ENCODE measurements around the gene PPFIA2.

The PPFIA2 gene

DNA sequence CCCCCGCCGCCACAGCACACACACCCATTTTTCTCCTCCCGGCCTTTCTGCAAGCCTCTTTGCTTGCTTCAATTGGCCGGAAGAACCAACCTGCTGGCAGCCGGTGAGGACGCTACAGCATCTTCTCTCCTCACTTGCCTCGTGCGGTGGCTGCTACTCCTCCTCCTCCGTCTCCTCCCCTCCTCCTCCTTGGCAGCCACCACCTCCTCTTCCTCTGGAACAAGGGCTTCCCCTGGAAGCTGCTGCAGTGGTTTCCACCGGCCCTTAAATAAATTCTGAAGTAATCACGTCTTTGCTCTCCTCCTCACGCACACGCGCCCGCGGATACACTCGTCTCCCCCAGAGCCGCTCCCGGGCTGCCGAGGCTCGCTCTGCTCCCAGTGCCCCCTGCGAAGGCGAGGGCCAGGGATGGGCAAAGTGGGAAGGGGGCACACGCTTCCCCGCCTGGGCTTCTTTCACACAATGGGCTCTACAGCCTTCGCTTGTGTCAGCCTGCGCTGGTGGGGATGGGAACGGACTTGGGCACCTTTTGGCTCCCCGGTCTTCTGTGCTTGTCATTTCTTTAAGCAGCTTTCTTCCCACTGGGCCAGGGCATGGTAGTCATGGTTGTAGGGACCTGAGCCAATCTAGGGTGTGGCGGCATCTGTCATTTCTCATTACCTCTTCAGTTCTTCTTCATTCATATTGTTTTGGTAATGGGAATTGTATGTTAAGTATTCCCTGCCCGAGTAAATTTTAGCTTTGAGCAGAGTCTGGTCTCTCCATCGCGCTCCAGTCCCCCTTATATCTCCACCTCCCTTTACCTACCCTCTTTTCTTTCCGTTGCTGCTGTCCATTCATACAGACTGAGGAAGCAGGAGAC lies at the start of gene PPFIA2:
TSS of gene PPFIA2 (minus strand) at position 161 of the 862 bp plus-strand sequence.
- DNase-seq (ENCODE audit: low read depth in 2 of 2) = no peak

DNA sequence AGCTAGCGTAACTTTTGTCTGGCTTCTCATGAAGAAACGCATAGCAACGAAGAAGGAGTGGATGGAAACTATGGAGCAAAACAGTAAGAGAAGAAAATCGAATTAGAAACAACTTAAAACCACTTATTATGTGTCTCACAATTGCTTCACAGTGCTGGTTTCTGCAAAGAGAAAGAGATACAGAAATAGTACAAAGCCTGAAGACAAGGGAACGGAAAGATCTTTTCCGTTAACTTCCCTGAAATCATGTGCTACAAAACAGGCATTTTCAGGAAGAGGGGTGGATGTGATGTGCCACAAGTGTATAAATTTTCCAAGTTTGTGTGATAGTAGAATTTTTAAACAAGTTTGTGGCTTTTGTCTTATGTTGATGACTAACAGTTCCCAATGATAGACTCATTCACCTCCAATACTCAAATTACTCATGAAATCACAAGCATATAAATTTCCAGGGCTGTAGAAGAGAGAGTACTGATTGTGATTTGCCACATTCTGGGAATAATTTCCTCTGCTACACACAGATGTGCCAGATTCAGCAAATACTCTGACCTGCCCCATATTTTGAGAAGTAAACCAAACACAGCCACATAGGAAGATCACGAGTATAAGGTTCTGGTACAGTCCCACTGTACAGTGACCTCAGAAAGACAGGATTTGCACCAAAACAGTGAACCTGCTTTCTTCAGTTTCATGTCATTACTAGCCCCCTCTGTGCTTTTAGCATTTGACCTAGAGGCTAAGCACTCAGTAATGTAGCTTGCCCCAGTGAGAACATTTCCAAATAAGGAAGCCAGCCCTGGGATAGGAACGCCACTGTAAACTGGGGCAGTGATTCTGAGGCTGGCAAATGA lies 41.4 kb upstream of the PPFIA2 start:
- no peak for DNase-seq (ENCODE audit: low read depth in 2 of 2)

GRCh38 chr12:81798294-81798693 lies 39.1 kb upstream of the PPFIA2 start:
- DNase-seq (ENCODE audit: low read depth in 2 of 2) = no peak

DNA sequence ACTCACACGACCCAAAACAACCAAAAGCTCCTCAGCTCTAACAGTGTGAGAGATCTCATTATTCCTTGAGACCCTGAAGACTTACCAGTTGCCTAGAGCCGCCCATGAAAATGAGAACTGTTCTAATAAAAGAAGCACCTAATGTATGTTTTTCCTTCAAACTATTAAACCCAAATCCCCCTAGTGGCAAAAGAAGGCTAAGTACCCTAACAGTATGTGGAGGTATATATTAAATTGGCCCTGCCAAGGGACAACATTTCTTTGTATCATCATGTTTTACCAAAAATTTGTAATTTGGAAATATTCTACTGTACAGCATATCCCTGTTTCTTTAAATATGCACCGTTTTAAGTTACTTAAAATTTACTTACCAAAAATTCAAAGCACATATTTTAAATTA lies 38.0 kb upstream of the PPFIA2 start:
- no peak for DNase-seq (ENCODE audit: low read depth in 2 of 2)

DNA sequence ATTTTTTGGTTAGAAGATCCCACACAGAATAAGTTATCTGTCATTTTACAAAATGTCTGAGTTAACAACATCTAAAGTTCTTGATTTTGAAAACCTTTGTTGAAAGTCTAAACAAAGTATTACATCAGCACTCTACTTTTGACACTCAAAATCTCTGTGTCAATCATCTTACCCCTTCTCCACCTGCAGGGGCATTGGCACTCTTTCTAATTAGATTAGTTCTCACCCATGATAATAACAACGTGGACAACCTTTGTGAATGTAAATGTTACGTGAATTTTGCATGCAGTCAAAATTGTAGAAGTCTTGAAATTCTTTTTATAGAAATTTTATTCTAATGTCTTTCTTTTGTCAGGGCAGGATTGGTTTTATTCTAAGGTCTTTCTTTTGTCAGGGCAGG lies 33.5 kb upstream of the PPFIA2 start:
- no peak for DNase-seq (ENCODE audit: low read depth in 2 of 2)

DNA sequence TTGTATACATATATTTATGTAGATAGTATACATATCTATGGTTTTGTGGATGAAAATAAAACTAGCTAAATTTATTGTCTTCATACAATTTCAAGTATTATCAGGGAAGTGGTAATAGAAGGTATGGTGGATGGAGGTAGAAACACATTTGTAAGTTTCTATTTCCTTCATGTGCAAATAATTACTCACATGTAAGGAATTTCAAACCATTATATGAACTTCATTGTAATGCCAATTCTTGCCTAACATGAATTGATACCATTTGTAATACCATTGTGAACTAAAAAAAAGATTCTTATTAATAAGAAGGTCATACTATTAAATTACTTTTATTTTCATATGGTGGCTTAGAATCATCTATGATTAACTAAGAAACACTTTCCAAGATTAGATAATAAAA lies 20.1 kb upstream of the PPFIA2 start:
- no peak for DNase-seq (ENCODE audit: low read depth in 2 of 2)

GRCh38 chr12:81778719-81779118 lies 19.6 kb upstream of the PPFIA2 start:
- DNase-seq (ENCODE audit: low read depth in 2 of 2) = no peak

- DNase-seq (ENCODE audit: low read depth in 2 of 2) = no peak
Measured at GRCh38 chr12:81758421-81759189, 545 bp downstream of the PPFIA2 start.

DNA sequence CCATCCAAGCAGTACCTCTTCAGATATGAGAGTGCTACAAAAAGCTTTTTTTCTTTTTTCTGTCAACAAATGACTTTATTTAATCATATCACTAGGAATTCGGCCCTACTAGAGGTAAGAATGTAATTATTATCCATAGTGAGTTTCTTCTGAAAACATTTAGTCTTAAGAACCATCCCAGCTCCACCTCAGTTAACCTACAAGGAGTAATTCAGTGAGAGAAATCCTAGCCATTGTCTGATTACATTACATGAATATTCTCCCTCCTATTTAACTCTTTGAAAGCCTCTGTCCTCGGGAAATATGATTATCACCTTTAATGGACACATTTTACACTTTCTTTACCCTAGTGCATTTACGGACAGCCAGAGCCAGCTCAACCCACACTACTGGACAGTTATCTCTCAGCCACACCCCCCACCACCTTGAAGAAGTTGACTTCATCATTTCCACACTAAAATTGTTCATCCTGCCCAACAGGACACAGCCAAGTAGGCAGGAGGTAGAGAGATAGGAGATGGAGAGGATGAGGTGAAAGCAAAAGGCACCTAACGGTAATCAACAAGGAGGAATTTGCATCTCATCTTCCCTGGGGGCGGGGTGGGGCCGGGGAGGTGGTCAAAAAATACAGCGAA lies 1.3 kb downstream of the PPFIA2 start:
- no peak for DNase-seq (ENCODE audit: low read depth in 2 of 2)

DNA sequence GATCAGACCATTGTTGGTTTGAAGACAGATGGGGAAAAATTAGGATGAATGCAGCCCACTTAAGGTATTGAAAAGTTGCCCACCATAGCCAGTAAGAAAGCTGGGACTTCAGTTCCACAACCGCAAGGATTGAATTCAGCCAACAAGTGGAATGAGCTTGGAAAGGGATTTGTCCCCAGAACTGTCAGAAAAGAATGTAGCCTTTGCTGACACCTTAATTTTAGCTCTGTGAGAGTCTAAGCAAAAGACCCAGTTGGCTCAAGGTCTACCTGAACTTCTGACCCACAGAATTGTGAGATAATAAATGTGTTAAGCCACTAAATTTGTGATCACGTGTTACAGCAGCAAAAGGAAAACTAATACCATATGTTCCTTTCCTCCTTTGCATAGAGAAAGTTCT lies 29.4 kb downstream of the PPFIA2 start:
- DNase-seq (ENCODE audit: low read depth in 2 of 2) = no peak

GRCh38 chr12:81727391-81727790 lies 31.8 kb downstream of the PPFIA2 start:
- no peak for DNase-seq (ENCODE audit: low read depth in 2 of 2)

GRCh38 chr12:81726634-81727033 lies 32.5 kb downstream of the PPFIA2 start:
- no peak for DNase-seq (ENCODE audit: low read depth in 2 of 2)

GRCh38 chr12:81723361-81723760 lies 35.8 kb downstream of the PPFIA2 start:
- no peak for DNase-seq (ENCODE audit: low read depth in 2 of 2)

GRCh38 chr12:81722004-81722403 lies 37.1 kb downstream of the PPFIA2 start:
- DNase-seq (ENCODE audit: low read depth in 2 of 2) = no peak

GRCh38 chr12:81718616-81719015 lies 40.5 kb downstream of the PPFIA2 start:
- no peak for DNase-seq (ENCODE audit: low read depth in 2 of 2)

DNA sequence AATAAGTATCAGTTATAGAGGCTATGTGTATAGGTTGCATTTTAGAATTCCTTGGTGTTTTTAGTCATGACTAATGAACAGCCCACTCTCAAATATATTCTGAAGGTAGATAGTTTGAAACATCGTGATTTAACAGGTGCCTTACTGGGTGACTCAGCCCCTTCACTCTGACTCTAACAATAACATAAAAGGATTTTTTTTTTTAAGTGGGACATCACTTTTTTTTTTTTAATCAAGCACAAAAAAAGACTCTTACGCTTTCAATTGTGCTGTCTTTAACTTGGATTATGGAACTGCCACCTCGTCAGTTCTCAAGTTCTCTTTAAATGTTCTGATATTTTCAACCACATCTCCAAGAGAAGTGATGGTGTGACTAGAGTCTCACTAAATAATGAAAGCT lies 46.6 kb downstream of the PPFIA2 start:
- DNase-seq (ENCODE audit: low read depth in 2 of 2) = no peak

DNA sequence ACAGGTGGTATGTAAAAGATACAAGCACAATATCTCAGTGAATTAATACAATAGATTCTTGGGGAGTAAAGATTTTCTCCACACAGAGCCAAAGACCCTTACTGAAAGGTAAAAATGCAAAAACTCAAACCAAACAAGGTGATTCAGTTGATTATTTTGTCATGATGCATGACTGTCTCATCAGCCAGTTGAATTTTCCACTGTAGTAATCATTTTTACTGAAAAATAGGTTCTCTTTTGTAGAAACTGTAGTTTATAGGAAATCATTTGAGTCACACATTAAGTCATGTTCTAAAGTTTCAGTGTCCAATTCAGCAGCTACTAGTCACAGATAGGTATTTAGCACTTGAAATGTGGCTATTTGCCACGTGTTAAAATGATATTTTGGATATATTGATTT lies 53.6 kb downstream of the PPFIA2 start:
- no peak for DNase-seq (ENCODE audit: low read depth in 2 of 2)

- DNase-seq (ENCODE audit: low read depth in 2 of 2) = no peak
Measured at GRCh38 chr12:81699551-81699950, 59.6 kb downstream of the PPFIA2 start.

DNA sequence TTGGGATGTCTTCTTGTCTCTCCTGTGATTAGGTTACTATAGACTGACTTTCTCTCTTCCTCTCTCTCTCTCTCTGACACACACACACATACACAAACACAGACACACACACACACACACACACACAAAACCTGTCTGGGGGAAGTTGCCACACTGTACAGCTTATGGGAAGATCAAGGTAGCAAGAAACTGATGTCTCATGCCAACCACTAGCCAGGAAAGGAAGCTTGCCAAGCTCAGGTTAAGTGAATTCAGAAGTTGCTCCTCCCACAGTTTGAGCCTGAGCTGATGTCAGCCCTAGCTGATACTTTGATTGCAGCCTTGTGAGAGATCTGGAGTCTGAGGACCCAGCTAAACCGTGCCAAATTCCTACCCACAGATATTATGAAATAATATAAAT lies 67.1 kb downstream of the PPFIA2 start:
- DNase-seq (ENCODE audit: low read depth in 2 of 2) = no peak

DNA sequence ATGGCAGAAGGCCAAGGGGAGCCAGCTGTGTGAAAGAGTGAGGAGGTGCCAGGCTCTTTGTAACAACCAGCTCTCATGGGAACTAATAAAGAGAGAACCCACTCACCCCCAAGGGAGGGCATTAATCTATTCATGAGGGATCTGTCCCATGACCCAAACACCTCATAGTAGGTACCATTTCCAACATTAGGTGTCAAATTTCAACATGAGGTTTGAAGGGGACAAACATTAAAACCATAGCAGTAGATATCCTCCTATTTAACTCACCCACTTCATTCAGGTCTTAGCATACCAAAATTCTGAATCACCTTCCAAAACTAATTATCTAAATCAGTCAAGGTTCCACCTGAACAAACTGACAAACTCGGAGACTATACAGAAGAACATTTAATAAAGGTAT lies 75.3 kb downstream of the PPFIA2 start:
- DNase-seq (ENCODE audit: low read depth in 2 of 2) = no peak

- no peak for DNase-seq (ENCODE audit: low read depth in 2 of 2)
Measured at GRCh38 chr12:81679614-81680013, 79.5 kb downstream of the PPFIA2 start.

GRCh38 chr12:81670759-81671158 lies 88.4 kb downstream of the PPFIA2 start:
- DNase-seq (ENCODE audit: low read depth in 2 of 2) = no peak
